ENCODE data around the gene HOXD13.

- TF ChIP-seq CTCF (conservative IDR thresholded peaks at IDR 0.05; ENCODE audit: low read depth, low read length): no peak
- TF ChIP-seq EZH2 (IDR thresholded peaks at IDR 0.05; ENCODE audit: borderline replicate concordance, low read depth, low read length, poor library complexity, severe bottlenecking): no peak
These were observed 927 bp upstream of the HOXD13 start for GRCh38 chr2:176091329-176092258.
